ENCODE data around the gene CYGB. TPM values are rescaled to one million over a fixed set of nuclear protein-coding genes. Genes with fewer than 3 reads are reported as not detected.

CYGB gene
- total and polyA plus RNA-seq, 2 of the 13 experiments (the other 11 are each of a cell fraction or from before 2014, with no cell fraction given): 18.9 to 27.1 TPM

GRCh38 chr17:76529224-76530094, 8.1 kb downstream of the CYGB start (continued):
- TF ChIP-seq ZNF710 (CRISPR knock-in tag; IDR thresholded peaks at IDR 0.05; ENCODE audit: borderline replicate concordance) (no peak), ZMAT5 (CRISPR knock-in tag; IDR thresholded peaks at IDR 0.05; ENCODE audit: borderline replicate concordance, low read depth) (no peak), CEBPB (IDR thresholded peaks at IDR 0.05; ENCODE audit: borderline replicate concordance, low read depth, low read length) (no peak), STAT6 (CRISPR knock-in tag; IDR thresholded peaks at IDR 0.05; ENCODE audit: borderline replicate concordance) (no peak), ZNF704 (CRISPR knock-in tag; IDR thresholded peaks at IDR 0.05; ENCODE audit: borderline replicate concordance) (no peak), ZBTB14 (CRISPR knock-in tag; IDR thresholded peaks at IDR 0.05) (no peak), HNRNPUL1 (IDR thresholded peaks at IDR 0.05; ENCODE audit: low read depth, low read length) (no peak), ZNF274 (CRISPR knock-in tag; IDR thresholded peaks at IDR 0.05) (0 out of 2 replicates have a peak, but pooled peaks have one; percentile 21), RARG (CRISPR knock-in tag; IDR thresholded peaks at IDR 0.05; ENCODE audit: low read depth) (no peak), RBAK (CRISPR knock-in tag; IDR thresholded peaks at IDR 0.05) (no peak), ADNP (CRISPR knock-in tag; IDR thresholded peaks at IDR 0.05) (no peak), SMAD9 (CRISPR knock-in tag; IDR thresholded peaks at IDR 0.05) (no peak), MEF2D (CRISPR knock-in tag; IDR thresholded peaks at IDR 0.05) (peak; percentile 18; the same call in 1 of the 2 replicates), MAZ (IDR thresholded peaks at IDR 0.05; ENCODE audit: borderline replicate concordance, low read depth, low read length) (no peak), MAZ (CRISPR knock-in tag; IDR thresholded peaks at IDR 0.05; ENCODE audit: low read depth) (peak; percentile 65; the same call in 1 of the 2 replicates), GTF2F1 (IDR thresholded peaks at IDR 0.05; ENCODE audit: low read length) (no peak)
